Ascending aorta (tissue), 2 donors: ENCODE data around the gene KDM3B. TPM values are rescaled to one million over a fixed set of nuclear protein-coding genes. Genes with fewer than 3 reads are reported as not detected.

Experiments used
- DNase-seq, 2 donors: peaks; one replicate each; pipeline ENCODE4 v3.0.0-alpha.2; 2019; ENCODE audit warnings: low spot score in 2 of 2
- H3K27ac ChIP-seq, 2 donors: fragments of 200-600 bp; sonication (generic); one replicate each; pipeline ENCODE4 v1.5.1; 2016 to 2017; ENCODE audit warnings: mild to moderate bottlenecking in 1 of 2
- H3K27me3 ChIP-seq: fragments of 200-600 bp; sonication (generic); one replicate; pipeline ENCODE4 v1.5.1; 2017
- H3K36me3 ChIP-seq, 2 donors: fragments of 200-600 bp; sonication (generic); one replicate each; pipeline ENCODE4 v1.5.1; 2016
- H3K4me1 ChIP-seq, 2 donors: fragments of 200-600 bp; sonication (generic); one replicate each; pipeline ENCODE4 v1.5.1; 2016 to 2017; ENCODE audit warnings: mild to moderate bottlenecking in 1 of 2
- H3K4me3 ChIP-seq, 2 donors: fragments of 200-600 bp; sonication (generic); one replicate each; pipeline ENCODE4 v1.5.1; 2016 to 2017; ENCODE audit warnings: mild to moderate bottlenecking in 1 of 2
- H3K9me3 ChIP-seq, 2 donors: fragments of 200-600 bp; sonication (generic); one replicate each; pipeline ENCODE4 v1.5.1; 2016
- CTCF ChIP-seq, 3 experiments: fragments of 200-600 bp in 2 of 3; fragments of 450-650 bp in 1 of 3; sonication (generic) in 2 of 3; IDR thresholded peaks; one replicate each; pipeline ENCODE4 v1.5.1; 2016 to 2019; ENCODE audit warnings: antibody characterized with exemption in 3 of 3, mild to moderate bottlenecking in 1 of 3, moderate library complexity in 1 of 3
- intact Hi-C: fragments of 100-400 bp; cut with DNase I; formaldehyde crosslinking; loops from one replicate; pipeline ENCODE4 v1.15.1; 2023
- total RNA-seq: library from RNA; depleted of rRNA; stranded (reverse); fragments of >200 nt; gene quantifications from one replicate; pipeline ENCODE4 v1.1.0, GENCODE V29; 2016

The KDM3B gene
- total RNA-seq, 1 donor from 2014 or later: 33.4 TPM

DNA sequence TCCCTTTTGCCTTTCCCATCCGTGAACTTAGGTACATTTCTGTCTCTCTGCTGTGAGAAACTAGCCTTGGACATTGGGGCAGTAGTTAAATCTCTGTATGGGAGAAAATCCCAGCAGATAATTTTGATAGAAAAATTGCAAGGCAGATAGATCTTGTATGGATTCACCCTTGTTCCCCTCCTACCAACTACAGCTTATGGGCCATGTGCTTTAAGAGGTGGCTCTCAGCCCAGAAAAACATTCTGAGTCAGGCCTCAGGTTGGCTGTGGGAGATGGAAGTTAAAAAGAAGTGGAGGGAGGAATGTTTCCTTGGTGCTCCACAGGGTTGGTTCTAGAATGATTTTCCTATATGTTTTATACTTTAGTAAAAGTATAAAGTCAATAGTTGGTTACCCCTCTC lies 1.4 kb upstream of the KDM3B start:
- Histone ChIP-seq H3K36me3 (peaks cover 19 to 28% of the 10 kb centered on the region in 2 donors), H3K9me3 (no peaks in the 10 kb centered on the region), H3K4me3 (no peak overlapping the region), H3K27me3 (no peaks in the 10 kb centered on the region), H3K27ac (peak overlapping the region; percentile 89 to 98), H3K4me1 (peaks cover 4 to 31% of the 10 kb centered on the region in 2 donors)
- no peak for DNase-seq
- intact Hi-C loops: loop anchor here (5.0 kb wide), 3 partner anchors 139 to 191 kb away; partner anchors contain the start of genes BRD8, CDC23, ETF1 and KIF20A
- TF ChIP-seq CTCF (IDR thresholded peaks at IDR 0.05): no peak

- intact Hi-C loops: loop anchor here (5.0 kb wide), 3 partner anchors 139 to 191 kb away; partner anchors contain the start of genes BRD8, CDC23, ETF1 and KIF20A
- peaks cover 4 to 33% of the 10 kb centered on the region in 2 donors for H3K4me1 ChIP-seq
- H3K27me3 ChIP-seq: no peaks in the 10 kb centered on the region
- no peak for TF ChIP-seq CTCF (IDR thresholded peaks at IDR 0.05)
- no peak overlapping the region for H3K4me3 ChIP-seq
- peak overlapping the region; percentile 89 to 98 for H3K27ac ChIP-seq
- H3K36me3 ChIP-seq: peaks cover 16 to 23% of the 10 kb centered on the region in 2 donors
- no peaks in the 10 kb centered on the region for H3K9me3 ChIP-seq
- no peak for DNase-seq
Measured at GRCh38 chr5:138351517-138351916, 968 bp upstream of the KDM3B start.

GRCh38 chr5:138352722-138353559 lies 456 bp downstream of the KDM3B start:
- Histone ChIP-seq H3K27ac (peak overlapping the region; percentile 89 to 98), H3K4me1 (peaks cover 4 to 40% of the 10 kb centered on the region in 2 donors), H3K9me3 (no peaks in the 10 kb centered on the region), H3K27me3 (no peaks in the 10 kb centered on the region), H3K4me3 (peak overlapping the region; percentile 96 to 100), H3K36me3 (peaks cover 4 to 9% of the 10 kb centered on the region in 2 donors)
- intact Hi-C loops: loop anchor here (1.0 to 5.0 kb wide), 5 partner anchors 15 to 189 kb away; partner anchors contain the start of genes BRD8, CDC23, ETF1 and FAM53C
- TF ChIP-seq CTCF (IDR thresholded peaks at IDR 0.05): peak in 2 of 3 experiments; percentile 28 to 45
- DNase-seq: peak in 1 of 2 donors; percentile 81

GRCh38 chr5:138353560-138354080 lies 1.1 kb downstream of the KDM3B start:
- Histone ChIP-seq H3K9me3 (no peaks in the 10 kb centered on the region), H3K4me1 (peaks cover 4 to 38% of the 10 kb centered on the region in 2 donors), H3K36me3 (peaks cover 0 to 2% of the 10 kb centered on the region in 2 donors), H3K4me3 (peak overlapping the region; percentile 96 to 100), H3K27me3 (no peaks in the 10 kb centered on the region), H3K27ac (peak overlapping the region; percentile 89 to 98)
- TF ChIP-seq CTCF (IDR thresholded peaks at IDR 0.05): no peak
- intact Hi-C loops: loop anchor here (5.0 kb wide), 3 partner anchors 141 to 189 kb away; partner anchors contain the start of genes BRD8, CDC23, ETF1 and KIF20A
- DNase-seq: no peak

GRCh38 chr5:138354387-138354786 lies 1.9 kb downstream of the KDM3B start:
- Histone ChIP-seq H3K4me1 (peaks cover 4 to 37% of the 10 kb centered on the region in 2 donors), H3K4me3 (peak overlapping the region; percentile 96 to 100), H3K36me3 (no peaks in the 10 kb centered on the region), H3K27me3 (no peaks in the 10 kb centered on the region), H3K27ac (peak overlapping the region; percentile 89 to 98), H3K9me3 (no peaks in the 10 kb centered on the region)
- TF ChIP-seq CTCF (IDR thresholded peaks at IDR 0.05): no peak
- intact Hi-C loops: loop anchor here (5.0 kb wide), 3 partner anchors 142 to 188 kb away; partner anchors contain the start of genes BRD8, CDC23, ETF1 and KIF20A
- no peak for DNase-seq
